Testis (tissue), 2 donors: ENCODE data around the gene SCGB3A1.

Experiments used
- CTCF ChIP-seq, 3 experiments: fragments of 450-650 bp in 2 of 3; fragments of 200-600 bp in 1 of 3; sonication (generic) in 1 of 3; IDR thresholded peaks; one replicate each; pipeline ENCODE4 v1.5.1; 2016 to 2019; ENCODE audit warnings: antibody characterized with exemption in 3 of 3, mild to moderate bottlenecking in 2 of 3, moderate library complexity in 1 of 3
- POLR2A ChIP-seq: fragments of 450-650 bp; IDR thresholded peaks from one replicate; pipeline ENCODE4 v1.6.1; 2017; ENCODE audit warnings: antibody characterized with exemption, mild to moderate bottlenecking, moderate library complexity

- TF ChIP-seq POLR2A, result no peak
- TF ChIP-seq CTCF (IDR thresholded peaks at IDR 0.05), result no peak
Observed at GRCh38 chr5:180586204-180586603, 5.1 kb downstream of the SCGB3A1 start.
